Body of pancreas (tissue), 4 donors: ENCODE data around the gene BACE2.

Experiments
- POLR2A ChIP-seq, 3 donors: fragments of 450-650 bp; IDR thresholded peaks; one replicate each; pipeline ENCODE4 v1.6.1; 2016; ENCODE audit warnings: antibody characterized with exemption in 3 of 3, mild to moderate bottlenecking in 2 of 3
- TF ChIP-seq, protein P1 (sequence below), 7 experiments: fragments of 450-650 bp in 4 of 7; fragments of 200-600 bp in 3 of 7; sonication (generic) in 3 of 7; IDR thresholded peaks; one replicate each; pipeline ENCODE4 v1.5.1; 2016 to 2019; ENCODE audit warnings: antibody characterized with exemption in 7 of 7

DNA sequence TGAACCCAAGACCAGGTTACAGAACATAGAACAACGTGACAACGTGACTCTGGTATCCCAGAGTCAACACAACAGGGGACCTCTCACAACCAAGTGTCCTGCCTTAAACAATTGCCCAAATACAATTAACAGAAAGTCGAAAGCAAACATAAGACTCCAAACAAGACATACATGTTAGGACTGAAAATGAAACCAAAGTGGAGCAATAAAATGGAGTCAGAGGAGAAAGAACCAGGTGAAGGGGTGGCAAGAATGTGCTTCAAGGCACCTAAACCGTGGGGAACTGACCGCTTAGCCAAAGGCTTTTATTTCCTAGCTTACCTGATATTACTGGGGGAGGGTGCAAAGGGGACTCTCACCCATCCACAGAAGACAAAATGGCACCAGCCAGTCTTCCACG lies 17.8 kb downstream of the BACE2 start:
- TF ChIP-seq, protein P1, sequence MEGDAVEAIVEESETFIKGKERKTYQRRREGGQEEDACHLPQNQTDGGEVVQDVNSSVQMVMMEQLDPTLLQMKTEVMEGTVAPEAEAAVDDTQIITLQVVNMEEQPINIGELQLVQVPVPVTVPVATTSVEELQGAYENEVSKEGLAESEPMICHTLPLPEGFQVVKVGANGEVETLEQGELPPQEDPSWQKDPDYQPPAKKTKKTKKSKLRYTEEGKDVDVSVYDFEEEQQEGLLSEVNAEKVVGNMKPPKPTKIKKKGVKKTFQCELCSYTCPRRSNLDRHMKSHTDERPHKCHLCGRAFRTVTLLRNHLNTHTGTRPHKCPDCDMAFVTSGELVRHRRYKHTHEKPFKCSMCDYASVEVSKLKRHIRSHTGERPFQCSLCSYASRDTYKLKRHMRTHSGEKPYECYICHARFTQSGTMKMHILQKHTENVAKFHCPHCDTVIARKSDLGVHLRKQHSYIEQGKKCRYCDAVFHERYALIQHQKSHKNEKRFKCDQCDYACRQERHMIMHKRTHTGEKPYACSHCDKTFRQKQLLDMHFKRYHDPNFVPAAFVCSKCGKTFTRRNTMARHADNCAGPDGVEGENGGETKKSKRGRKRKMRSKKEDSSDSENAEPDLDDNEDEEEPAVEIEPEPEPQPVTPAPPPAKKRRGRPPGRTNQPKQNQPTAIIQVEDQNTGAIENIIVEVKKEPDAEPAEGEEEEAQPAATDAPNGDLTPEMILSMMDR (IDR thresholded peaks at IDR 0.05), result no peak
- no peak for TF ChIP-seq POLR2A (IDR thresholded peaks at IDR 0.05)
